GM12878 (cell line): ENCODE data around the gene SMG9. TPM values are rescaled to one million over a fixed set of nuclear protein-coding genes. Genes with fewer than 3 reads are reported as not detected.

ENCODE experiments used
- ASH2L ChIP-seq: fragments of 300-600, 200-600 bp; sonication (generic); IDR thresholded peaks from 2 replicates; pipeline ENCODE4 v1.6.1; 2017; ENCODE audit warnings: low read depth, mild to moderate bottlenecking, borderline replicate concordance
- BCL3 ChIP-seq: IDR thresholded peaks from 2 replicates; pipeline ENCODE4 v1.6.1; 2011; ENCODE audit warnings: borderline replicate concordance, low read depth, mild to moderate bottlenecking, moderate library complexity, low read length; ENCODE audit not compliant: insufficient read depth, poor library complexity, severe bottlenecking
- CBFB ChIP-seq: IDR thresholded peaks from 2 replicates; pipeline ENCODE4 v1.6.1; 2016; ENCODE audit warnings: antibody characterized with exemption, low read depth
- GATAD2B ChIP-seq: fragments of 450-650 bp; conservative IDR thresholded peaks from 2 replicates; pipeline ENCODE4 v1.6.1; 2017; ENCODE audit warnings: low read depth, mild to moderate bottlenecking, moderate library complexity
- HDGF ChIP-seq: fragments of 450-650 bp; IDR thresholded peaks from 2 replicates; pipeline ENCODE4 v1.6.1; 2016; ENCODE audit warnings: antibody characterized with exemption
- IKZF2 ChIP-seq, 2 experiments: fragments of 450-650 bp; IDR thresholded peaks; 2 replicates each; pipeline ENCODE4 v1.6.1; 2017; ENCODE audit warnings: mild to moderate bottlenecking in 2 of 2, moderate library complexity in 2 of 2
- JUND ChIP-seq: IDR thresholded peaks from 2 replicates; pipeline ENCODE4 v1.6.1; 2012; ENCODE audit warnings: low read depth, mild to moderate bottlenecking, low read length, improper control_type of control experiment, moderate library complexity
- NFXL1 ChIP-seq: fragments of 450-650 bp; IDR thresholded peaks from 2 replicates; pipeline ENCODE4 v1.6.1; 2017; ENCODE audit warnings: antibody characterized with exemption, mild to moderate bottlenecking, borderline replicate concordance
- SKIL ChIP-seq: fragments of 450-650 bp; IDR thresholded peaks from 2 replicates; pipeline ENCODE4 v1.6.1; 2017; ENCODE audit warnings: mild to moderate bottlenecking, low read depth, inconsistent platforms; ENCODE audit not compliant: poor library complexity, severe bottlenecking
- SMAD5 ChIP-seq: IDR thresholded peaks from 2 replicates; pipeline ENCODE4 v1.6.1; 2016; ENCODE audit warnings: antibody characterized with exemption, low read depth
- TCF7 ChIP-seq: IDR thresholded peaks from 2 replicates; pipeline ENCODE4 v1.6.1; 2014; ENCODE audit warnings: antibody characterized with exemption, borderline replicate concordance
- ZNF207 ChIP-seq: fragments of 450-650 bp; IDR thresholded peaks from 2 replicates; pipeline ENCODE4 v1.6.1; 2014; ENCODE audit warnings: antibody characterized with exemption, mild to moderate bottlenecking, borderline replicate concordance
- ZNF384 ChIP-seq: IDR thresholded peaks from 2 replicates; pipeline ENCODE4 v1.6.1; 2012; ENCODE audit warnings: low read depth, mild to moderate bottlenecking, low read length, improper control_type of control experiment, borderline replicate concordance
- polyA plus RNA-seq, 11 experiments: library from polyadenylated mRNA; depleted of rRNA in 4 of 11; unstranded in 6 of 11; stranded (reverse) in 5 of 11; fragments of >200 nt; fragmentation: Nextera tagmentation in 4 of 11; fragmentation: Illumina TruSeq in 1 of 11; extraction: Ambion mirVana in 4 of 11; extraction: Trizol in 1 of 11; gene quantifications; 1 replicate in 1 of 11; 2 replicates in 10 of 11; pipeline versions ENCODE4 v1.2.1 to v1.2.3, GENCODE V29; 2011 to 2016; ENCODE audit warnings: inconsistent platforms in 2 of 11, missing spikeins in 2 of 11, low read depth in 1 of 11
- total RNA-seq, 4 experiments: library from RNA; depleted of rRNA in 3 of 4; stranded (reverse); fragments of >200 nt in 3 of 4; fragmentation: Illumina TruSeq in 1 of 4; extraction: Trizol in 1 of 4; gene quantifications; 2 replicates each; pipeline versions ENCODE4 v1.2.1 to v1.2.3, GENCODE V29; 2013 to 2021
- TF ChIP-seq, protein P1 (sequence below): IDR thresholded peaks from 2 replicates; pipeline ENCODE4 v1.6.1; 2012; ENCODE audit warnings: low read depth, low read length, improper control_type of control experiment
- TF ChIP-seq, protein P2 (sequence below), 3 experiments: IDR thresholded peaks in 2 of 3; conservative IDR thresholded peaks in 1 of 3; 2 replicates each; pipeline ENCODE4 v1.5.1; 2011; ENCODE audit warnings: low read depth in 3 of 3, low read length in 3 of 3, mild to moderate bottlenecking in 3 of 3, control low read depth in 2 of 3, moderate library complexity in 2 of 3, inconsistent platforms in 1 of 3, mixed read lengths in 1 of 3; ENCODE audit not compliant: control insufficient read depth in 2 of 3, insufficient read depth in 1 of 3; ENCODE audit errors: extremely low read depth in 1 of 3
- TF ChIP-seq, protein P3 (sequence below): fragments of 450-650 bp; formaldehyde crosslinking; IDR thresholded peaks from 2 replicates; pipeline ENCODE4 v1.4.0; 2022; ENCODE audit warnings: mild to moderate bottlenecking, moderate library complexity
- TF ChIP-seq, protein P4 (sequence below): fragments of 450-650 bp; IDR thresholded peaks from 2 replicates; pipeline ENCODE4 v1.6.1; 2017; ENCODE audit warnings: mild to moderate bottlenecking, moderate library complexity

The SMG9 gene
- total and polyA plus RNA-seq, 10 of the 15 experiments (the other 5 are each of a cell fraction or from before 2014, with no cell fraction given) = 0.69 to 52.2 (median 28.1) TPM

- TF ChIP-seq, protein P1, sequence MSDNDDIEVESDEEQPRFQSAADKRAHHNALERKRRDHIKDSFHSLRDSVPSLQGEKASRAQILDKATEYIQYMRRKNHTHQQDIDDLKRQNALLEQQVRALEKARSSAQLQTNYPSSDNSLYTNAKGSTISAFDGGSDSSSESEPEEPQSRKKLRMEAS = no peak
- no peak for TF ChIP-seq TCF7
- TF ChIP-seq ZNF384 = no peak; the same call in 1 of the 2 replicates
- no peak for TF ChIP-seq HDGF
- TF ChIP-seq CBFB = no peak
- no peak for TF ChIP-seq ZNF207
- no peak for TF ChIP-seq SKIL
- no peak for TF ChIP-seq ASH2L
- TF ChIP-seq, protein P2, sequence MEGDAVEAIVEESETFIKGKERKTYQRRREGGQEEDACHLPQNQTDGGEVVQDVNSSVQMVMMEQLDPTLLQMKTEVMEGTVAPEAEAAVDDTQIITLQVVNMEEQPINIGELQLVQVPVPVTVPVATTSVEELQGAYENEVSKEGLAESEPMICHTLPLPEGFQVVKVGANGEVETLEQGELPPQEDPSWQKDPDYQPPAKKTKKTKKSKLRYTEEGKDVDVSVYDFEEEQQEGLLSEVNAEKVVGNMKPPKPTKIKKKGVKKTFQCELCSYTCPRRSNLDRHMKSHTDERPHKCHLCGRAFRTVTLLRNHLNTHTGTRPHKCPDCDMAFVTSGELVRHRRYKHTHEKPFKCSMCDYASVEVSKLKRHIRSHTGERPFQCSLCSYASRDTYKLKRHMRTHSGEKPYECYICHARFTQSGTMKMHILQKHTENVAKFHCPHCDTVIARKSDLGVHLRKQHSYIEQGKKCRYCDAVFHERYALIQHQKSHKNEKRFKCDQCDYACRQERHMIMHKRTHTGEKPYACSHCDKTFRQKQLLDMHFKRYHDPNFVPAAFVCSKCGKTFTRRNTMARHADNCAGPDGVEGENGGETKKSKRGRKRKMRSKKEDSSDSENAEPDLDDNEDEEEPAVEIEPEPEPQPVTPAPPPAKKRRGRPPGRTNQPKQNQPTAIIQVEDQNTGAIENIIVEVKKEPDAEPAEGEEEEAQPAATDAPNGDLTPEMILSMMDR (IDR thresholded peaks at IDR 0.05 in 2 of 3, conservative IDR thresholded peaks at IDR 0.05 in 1 of 3; ENCODE audit: control insufficient read depth in 2 of 3, extremely low read depth in 1 of 3, insufficient read depth in 1 of 3, low read depth in 3 of 3, low read length in 3 of 3) = no peak
- TF ChIP-seq, protein P3, sequence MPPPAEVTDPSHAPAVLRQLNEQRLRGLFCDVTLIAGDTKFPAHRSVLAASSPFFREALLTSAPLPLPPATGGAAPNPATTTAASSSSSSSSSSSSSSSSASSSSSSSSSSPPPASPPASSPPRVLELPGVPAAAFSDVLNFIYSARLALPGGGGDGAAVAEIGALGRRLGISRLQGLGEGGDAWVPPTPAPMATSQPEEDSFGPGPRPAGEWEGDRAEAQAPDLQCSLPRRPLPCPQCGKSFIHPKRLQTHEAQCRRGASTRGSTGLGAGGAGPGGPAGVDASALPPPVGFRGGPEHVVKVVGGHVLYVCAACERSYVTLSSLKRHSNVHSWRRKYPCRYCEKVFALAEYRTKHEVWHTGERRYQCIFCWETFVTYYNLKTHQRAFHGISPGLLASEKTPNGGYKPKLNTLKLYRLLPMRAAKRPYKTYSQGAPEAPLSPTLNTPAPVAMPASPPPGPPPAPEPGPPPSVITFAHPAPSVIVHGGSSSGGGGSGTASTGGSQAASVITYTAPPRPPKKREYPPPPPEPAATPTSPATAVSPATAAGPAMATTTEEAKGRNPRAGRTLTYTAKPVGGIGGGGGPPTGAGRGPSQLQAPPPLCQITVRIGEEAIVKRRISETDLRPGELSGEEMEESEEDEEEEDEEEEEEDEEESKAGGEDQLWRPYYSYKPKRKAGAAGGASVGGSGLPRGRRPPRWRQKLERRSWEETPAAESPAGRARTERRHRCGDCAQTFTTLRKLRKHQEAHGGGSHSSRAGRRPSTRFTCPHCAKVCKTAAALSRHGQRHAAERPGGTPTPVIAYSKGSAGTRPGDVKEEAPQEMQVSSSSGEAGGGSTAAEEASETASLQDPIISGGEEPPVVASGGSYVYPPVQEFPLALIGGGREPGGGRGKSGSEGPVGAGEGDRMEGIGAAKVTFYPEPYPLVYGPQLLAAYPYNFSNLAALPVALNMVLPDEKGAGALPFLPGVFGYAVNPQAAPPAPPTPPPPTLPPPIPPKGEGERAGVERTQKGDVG (CRISPR knock-in tag) = no peak
- TF ChIP-seq IKZF2 (IDR thresholded peaks at IDR 0.05) = peak; percentile 46 to 55; a peak in 2 of 4 replicates
- TF ChIP-seq JUND = no peak
- no peak for TF ChIP-seq NFXL1
- no peak for TF ChIP-seq BCL3
- 0 out of 2 replicates have a peak, but pooled peaks have one; percentile 34 for TF ChIP-seq GATAD2B
- TF ChIP-seq, protein P4, sequence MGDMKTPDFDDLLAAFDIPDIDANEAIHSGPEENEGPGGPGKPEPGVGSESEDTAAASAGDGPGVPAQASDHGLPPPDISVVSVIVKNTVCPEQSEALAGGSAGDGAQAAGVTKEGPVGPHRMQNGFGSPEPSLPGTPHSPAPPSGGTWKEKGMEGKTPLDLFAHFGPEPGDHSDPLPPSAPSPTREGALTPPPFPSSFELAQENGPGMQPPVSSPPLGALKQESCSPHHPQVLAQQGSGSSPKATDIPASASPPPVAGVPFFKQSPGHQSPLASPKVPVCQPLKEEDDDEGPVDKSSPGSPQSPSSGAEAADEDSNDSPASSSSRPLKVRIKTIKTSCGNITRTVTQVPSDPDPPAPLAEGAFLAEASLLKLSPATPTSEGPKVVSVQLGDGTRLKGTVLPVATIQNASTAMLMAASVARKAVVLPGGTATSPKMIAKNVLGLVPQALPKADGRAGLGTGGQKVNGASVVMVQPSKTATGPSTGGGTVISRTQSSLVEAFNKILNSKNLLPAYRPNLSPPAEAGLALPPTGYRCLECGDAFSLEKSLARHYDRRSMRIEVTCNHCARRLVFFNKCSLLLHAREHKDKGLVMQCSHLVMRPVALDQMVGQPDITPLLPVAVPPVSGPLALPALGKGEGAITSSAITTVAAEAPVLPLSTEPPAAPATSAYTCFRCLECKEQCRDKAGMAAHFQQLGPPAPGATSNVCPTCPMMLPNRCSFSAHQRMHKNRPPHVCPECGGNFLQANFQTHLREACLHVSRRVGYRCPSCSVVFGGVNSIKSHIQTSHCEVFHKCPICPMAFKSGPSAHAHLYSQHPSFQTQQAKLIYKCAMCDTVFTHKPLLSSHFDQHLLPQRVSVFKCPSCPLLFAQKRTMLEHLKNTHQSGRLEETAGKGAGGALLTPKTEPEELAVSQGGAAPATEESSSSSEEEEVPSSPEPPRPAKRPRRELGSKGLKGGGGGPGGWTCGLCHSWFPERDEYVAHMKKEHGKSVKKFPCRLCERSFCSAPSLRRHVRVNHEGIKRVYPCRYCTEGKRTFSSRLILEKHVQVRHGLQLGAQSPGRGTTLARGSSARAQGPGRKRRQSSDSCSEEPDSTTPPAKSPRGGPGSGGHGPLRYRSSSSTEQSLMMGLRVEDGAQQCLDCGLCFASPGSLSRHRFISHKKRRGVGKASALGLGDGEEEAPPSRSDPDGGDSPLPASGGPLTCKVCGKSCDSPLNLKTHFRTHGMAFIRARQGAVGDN = peak; percentile 57; the same call in 1 of the 2 replicates
- no peak for TF ChIP-seq SMAD5
Observed at GRCh38 chr19:43725468-43725867, 29.3 kb downstream of the SMG9 start (continued).
